Measurements from ENCODE around the gene PIP4P1.
A peak's percentile ranks its signal among the peaks of the same experiment; 100 is the strongest.

Gene PIP4P1

GRCh38 chr14:20424851-20425250, 36.4 kb downstream of the PIP4P1 start:
- Histone ChIP-seq H3K9me3 (ENCODE audit: control insufficient read depth, insufficient read depth, low read depth, low read length) (no peaks in the 10 kb centered on the region), H3K4me1 (ENCODE audit: control insufficient read depth, insufficient read depth, low read length) (no peaks in the 10 kb centered on the region), H3K4me3 (ENCODE audit: low read depth, low read length) (no peak overlapping the region), H3K36me3 (ENCODE audit: control insufficient read depth in 2 of 2, insufficient read depth in 1 of 2, low read length in 2 of 2) (no peaks in the 10 kb centered on the region), H3K27ac (ENCODE audit: extremely low read depth, low read depth, low read length) (no peak overlapping the region)
- TF ChIP-seq ZNF560 (tag by site-specific recombination; IDR thresholded peaks at IDR 0.05; ENCODE audit: borderline replicate concordance) (no peak), HOXD13 (CRISPR knock-in tag; IDR thresholded peaks at IDR 0.05; ENCODE audit: borderline replicate concordance) (no peak), ZNF214 (tag by site-specific recombination; IDR thresholded peaks at IDR 0.05; ENCODE audit: borderline replicate concordance) (no peak), ZNF654 (tag by site-specific recombination; IDR thresholded peaks at IDR 0.05; ENCODE audit: low read depth) (no peak), ZNF473 (tag by site-specific recombination; IDR thresholded peaks at IDR 0.05) (no peak), ZNF24 (tag by site-specific recombination; IDR thresholded peaks at IDR 0.05) (no peak)
- ChIA-PET CTCF (interaction anchor here (2.3 kb wide), 1 partner anchor 10 kb away, joined by 21 read pairs; no protein-coding TSS in a partner anchor), POLR2A (interaction anchor here (1.1 kb wide), 1 partner anchor 9 kb away, joined by 3 read pairs; no protein-coding TSS in a partner anchor)

GRCh38 chr14:20422886-20423285, 38.3 kb downstream of the PIP4P1 start:
- no peak overlapping the region for H3K4me3 ChIP-seq (ENCODE audit: low read depth, low read length)
- no peaks in the 10 kb centered on the region for H3K4me1 ChIP-seq (ENCODE audit: control insufficient read depth, insufficient read depth, low read length)
- no peaks in the 10 kb centered on the region for H3K9me3 ChIP-seq (ENCODE audit: control insufficient read depth, insufficient read depth, low read depth, low read length)
- no peaks in the 10 kb centered on the region for H3K36me3 ChIP-seq (ENCODE audit: control insufficient read depth in 2 of 2, insufficient read depth in 1 of 2, low read length in 2 of 2)
- CTCF ChIA-PET, result interaction anchor here (0.5 to 1.5 kb wide), 2 partner anchors 73 to 185 kb away, joined by 3 to 4 read pairs; no protein-coding TSS in a partner anchor
- no peak overlapping the region for H3K27ac ChIP-seq (ENCODE audit: extremely low read depth, low read depth, low read length)
- POLR2A ChIA-PET, result interaction anchor here (1.3 kb wide), 1 partner anchor 10 kb away, joined by 3 read pairs; the partner anchor contains the start of gene TEP1
- TF ChIP-seq FEZF1 (tag by site-specific recombination; IDR thresholded peaks at IDR 0.05) (peak; percentile 55), ZBTB10 (tag by site-specific recombination; IDR thresholded peaks at IDR 0.05) (no peak), GLIS2 (tag by site-specific recombination; IDR thresholded peaks at IDR 0.05) (no peak), SCRT1 (tag by site-specific recombination; IDR thresholded peaks at IDR 0.05; ENCODE audit: borderline replicate concordance) (peak; percentile 64; the same call in 1 of the 2 replicates), ZNF211 (tag by site-specific recombination; IDR thresholded peaks at IDR 0.05; ENCODE audit: low read depth) (no peak), SCRT2 (tag by site-specific recombination; IDR thresholded peaks at IDR 0.05) (peak; percentile 42; the same call in 1 of the 2 replicates), PRDM6 (tag by site-specific recombination; IDR thresholded peaks at IDR 0.05) (peak; percentile 40; the same call in 1 of the 2 replicates)

GRCh38 chr14:20421267-20421666, 40.0 kb downstream of the PIP4P1 start:
- CTCF ChIA-PET, result interaction anchor here (0.6 to 0.7 kb wide), 2 partner anchors 11 to 216 kb away, joined by 3 to 5 read pairs; no protein-coding TSS in a partner anchor
- POLR2A ChIA-PET, result interaction anchor here (0.9 kb wide), 1 partner anchor 33 kb away, joined by 3 read pairs; the partner anchor contains the start of genes APEX1 and OSGEP
- H3K4me1 ChIP-seq (ENCODE audit: control insufficient read depth, insufficient read depth, low read length), result peaks cover 3% of the 10 kb centered on the region; the same call in 1 of the 2 replicates
- no peaks in the 10 kb centered on the region for H3K36me3 ChIP-seq (ENCODE audit: control insufficient read depth in 2 of 2, insufficient read depth in 1 of 2, low read length in 2 of 2)
- H3K4me3 ChIP-seq (ENCODE audit: low read depth, low read length), result no peak overlapping the region
- no peak overlapping the region for H3K27ac ChIP-seq (ENCODE audit: extremely low read depth, low read depth, low read length)
- TF ChIP-seq MYNN (tag by site-specific recombination; IDR thresholded peaks at IDR 0.05; ENCODE audit: borderline replicate concordance) (no peak), KLF1 (tag by site-specific recombination; IDR thresholded peaks at IDR 0.05) (no peak), ZNF155 (tag by site-specific recombination; IDR thresholded peaks at IDR 0.05) (no peak), ZNF677 (tag by site-specific recombination; IDR thresholded peaks at IDR 0.05) (no peak), ZNF423 (tag by site-specific recombination; IDR thresholded peaks at IDR 0.05) (no peak), ZNF433 (tag by site-specific recombination; IDR thresholded peaks at IDR 0.05; ENCODE audit: low read depth) (no peak), ZNF211 (tag by site-specific recombination; IDR thresholded peaks at IDR 0.05; ENCODE audit: low read depth) (no peak), PBX3 (CRISPR knock-in tag; IDR thresholded peaks at IDR 0.05) (no peak), ZNF830 (tag by site-specific recombination; IDR thresholded peaks at IDR 0.05; ENCODE audit: low read depth) (no peak), ZNF132 (tag by site-specific recombination; IDR thresholded peaks at IDR 0.05; ENCODE audit: borderline replicate concordance) (no peak)
- no peaks in the 10 kb centered on the region for H3K9me3 ChIP-seq (ENCODE audit: control insufficient read depth, insufficient read depth, low read depth, low read length)
